K562 (cell line): Measurements from ENCODE around the gene CBFA2T2. TPM values are rescaled to one million over a fixed set of nuclear protein-coding genes. Genes with fewer than 3 reads are reported as not detected.

Source experiments
- ATAC-seq: fragments of 200-7000 bp; cut with Tn5 transposase; 3 replicates; pipeline ENCODE4 v1.9.1; 2020; ENCODE audit warnings: moderate library complexity
- BruUV-seq: library from RNA; stranded (reverse); fragments of 400-500 nt; replicated peaks from 2 replicates; lab custom pipeline; 2021; lab: Mats Ljungman, UMichigan
- CTCF ChIA-PET: fragments of 300-600 bp; formaldehyde crosslinking; extraction: SDS; loops from one replicate; lab custom pipeline; 2021; ENCODE audit warnings: low intra/inter-chr PET ratio; lab: Yijun Ruan, JAX
- POLR2A ChIA-PET: fragments of 300-600, 350-650 bp; sonication (Branson Sonifier 250); formaldehyde crosslinking; extraction: SDS; loops from one replicate; lab custom pipeline; 2021; ENCODE audit warnings: antibody characterized with exemption, inconsistent platforms; lab: Yijun Ruan, JAX
- DNase-seq, 4 experiments: peaks; one replicate each; pipeline versions ENCODE4 v3.0.0 to v3.0.0-alpha.2; 2011 to 2018; ENCODE audit warnings: low spot score in 3 of 4, mixed read lengths in 3 of 4; ENCODE audit errors: extremely low read depth in 1 of 4
- FAIRE-seq: peaks from 2 replicates; lab custom pipeline; 2011; peaks lifted over from hg19 to GRCh38; lab: Jason Lieb, UNC
- H2AFZ ChIP-seq: 2 replicates; pipeline ENCODE4 v1.6.0; 2011; ENCODE audit warnings: low read depth, low read length, control low read depth, inconsistent platforms
- H3K27ac ChIP-seq: fragments of 200-600 bp; 3 replicates; pipeline ENCODE4 v1.8.0; 2011; ENCODE audit warnings: low read depth, mild to moderate bottlenecking, control low read depth, inconsistent platforms, low read length, moderate library complexity, mixed read lengths; ENCODE audit errors: extremely low read depth
- H3K27me3 ChIP-seq, 2 experiments: fragments of 300-600 bp in 1 of 2; 2 replicates in 1 of 2; 3 replicates in 1 of 2; pipeline versions ENCODE4 v1.6.0 to v1.8.0; 2011; ENCODE audit warnings: inconsistent platforms in 2 of 2, low read length in 2 of 2, mild to moderate bottlenecking in 1 of 2, mixed read lengths in 1 of 2, moderate library complexity in 1 of 2; ENCODE audit not compliant: control insufficient read depth in 2 of 2, insufficient read depth in 2 of 2
- H3K36me3 ChIP-seq: fragments of 300-600 bp; 3 replicates; pipeline ENCODE4 v1.8.0; 2011; ENCODE audit warnings: mild to moderate bottlenecking, low read length, inconsistent platforms; ENCODE audit not compliant: control insufficient read depth, insufficient read depth
- H3K4me1 ChIP-seq, 2 experiments: fragments of 200-600 bp in 1 of 2; replicated peaks in 1 of 2; 2 replicates in 1 of 2; 3 replicates in 1 of 2; pipeline versions ENCODE4 v1.5.1 to v1.8.0; 2011; ENCODE audit warnings: inconsistent platforms in 2 of 2, low read length in 2 of 2, mild to moderate bottlenecking in 1 of 2, mixed read lengths in 1 of 2, moderate library complexity in 1 of 2; ENCODE audit not compliant: control insufficient read depth in 2 of 2, insufficient read depth in 2 of 2
- H3K4me2 ChIP-seq: 2 replicates; pipeline ENCODE4 v1.6.1; 2011; ENCODE audit warnings: low read length, control low read depth, inconsistent platforms, mixed read lengths; ENCODE audit not compliant: insufficient read depth
- H3K4me3 ChIP-seq: fragments of 200-600 bp; sonication (generic), shearing (Covaris generic); 2 replicates; pipeline ENCODE4 v1.5.1; 2016; ENCODE audit warnings: control low read depth, inconsistent platforms
- H3K79me2 ChIP-seq: fragments of 200-600 bp; 3 replicates; pipeline ENCODE4 v1.8.0; 2011; ENCODE audit warnings: low read length, inconsistent platforms; ENCODE audit not compliant: control insufficient read depth, insufficient read depth
- H3K9ac ChIP-seq, 2 experiments: 2 replicates each; pipeline versions ENCODE4 v1.6.0 to v1.6.1; 2011; ENCODE audit warnings: low read depth in 2 of 2, low read length in 2 of 2, control low read depth in 1 of 2, inconsistent platforms in 1 of 2, mild to moderate bottlenecking in 1 of 2, mixed read lengths in 1 of 2; ENCODE audit not compliant: insufficient read depth in 1 of 2
- H3K9me1 ChIP-seq: one replicate; pipeline ENCODE4 v1.6.0; 2011; ENCODE audit warnings: inconsistent platforms, mild to moderate bottlenecking, low read length, moderate library complexity; ENCODE audit not compliant: control insufficient read depth, insufficient read depth
- H3K9me3 ChIP-seq: replicated peaks from 2 replicates; pipeline ENCODE4 v1.5.1; 2011; ENCODE audit warnings: low read depth, low read length, inconsistent platforms; ENCODE audit not compliant: control insufficient read depth, insufficient read depth
- H4K20me1 ChIP-seq: replicated peaks from 2 replicates; pipeline ENCODE4 v1.6.1; 2011; ENCODE audit warnings: low read length, inconsistent platforms, mixed read lengths; ENCODE audit not compliant: control insufficient read depth, insufficient read depth
- HDAC6 ChIP-seq: IDR thresholded peaks from 2 replicates; pipeline ENCODE4 v1.6.1; 2012; ENCODE audit warnings: low read depth, mild to moderate bottlenecking, control low read depth, inconsistent platforms, low read length, moderate library complexity
- KLF6 ChIP-seq: fragments of 250-450 bp; sonication (Bioruptor Pico); IDR thresholded peaks from 2 replicates; pipeline ENCODE4 v1.4.0; 2020; ENCODE audit warnings: mild to moderate bottlenecking, moderate library complexity, borderline replicate concordance
- LEF1 ChIP-seq: fragments of 450-650 bp; IDR thresholded peaks from 2 replicates; pipeline ENCODE4 v1.6.1; 2016; ENCODE audit warnings: mild to moderate bottlenecking
- MAZ ChIP-seq, 2 experiments: fragments of 450-650 bp in 1 of 2; sonication (generic) in 1 of 2; formaldehyde crosslinking; IDR thresholded peaks in 1 of 2; conservative IDR thresholded peaks in 1 of 2; 2 replicates each; pipeline versions ENCODE4 v1.4.0 to v1.5.0; 2020; ENCODE audit warnings: mild to moderate bottlenecking in 1 of 2, missing genetic modification reagents in 1 of 2
- NCOA6 ChIP-seq: fragments of 450-650 bp; IDR thresholded peaks from 2 replicates; pipeline ENCODE4 v1.6.1; 2017; ENCODE audit warnings: mild to moderate bottlenecking
- NFRKB ChIP-seq: fragments of 450-650 bp; IDR thresholded peaks from 2 replicates; pipeline ENCODE4 v1.6.1; 2016; ENCODE audit warnings: low read depth
- NR2C2 ChIP-seq, 2 experiments: fragments of 200-800 bp in 1 of 2; sonication (Bioruptor generic) in 1 of 2; sonication (generic) in 1 of 2; formaldehyde crosslinking in 1 of 2; IDR thresholded peaks; 2 replicates each; pipeline versions ENCODE4 v1.6.1 to v1.8.0; 2016 to 2022; ENCODE audit warnings: mild to moderate bottlenecking in 1 of 2, missing compliant biosample characterization in 1 of 2, missing genetic modification characterization in 1 of 2, missing genetic modification reagents in 1 of 2
- RBM14 ChIP-seq: fragments of 200-400 bp; formaldehyde crosslinking; IDR thresholded peaks from 2 replicates; pipeline ENCODE4 v1.6.1; 2018; ENCODE audit warnings: low read depth, mild to moderate bottlenecking, low read length, moderate library complexity, borderline replicate concordance; ENCODE audit not compliant: insufficient read depth
- SNRNP70 ChIP-seq: fragments of 200-400 bp; formaldehyde crosslinking; optimal IDR thresholded peaks from 2 replicates; pipeline ENCODE3; 2017; ENCODE audit warnings: low read depth, low read length
- STAT5A ChIP-seq: IDR thresholded peaks from 2 replicates; pipeline ENCODE4 v1.6.1; 2012; ENCODE audit warnings: low read length, inconsistent platforms, borderline replicate concordance
- ZBTB26 ChIP-seq: fragments of 450-650 bp; formaldehyde crosslinking; IDR thresholded peaks from 2 replicates; pipeline ENCODE4 v1.4.0; 2022; ENCODE audit warnings: missing genetic modification characterization
- ZNF197 ChIP-seq: fragments of 200-800 bp; sonication (Bioruptor generic); IDR thresholded peaks from 2 replicates; pipeline ENCODE4 v1.6.1; 2016; ENCODE audit warnings: low read depth, missing genetic modification characterization, missing compliant biosample characterization
- WGBS: fragments of 100-300 bp; shearing (Covaris generic); methylation state at CpG from one replicate; pipeline ENCODE4 v1.1.6; 2016; ENCODE audit warnings: low coverage, mixed read lengths; ENCODE audit not compliant: insufficient coverage; ENCODE audit errors: missing lambda C conversion rate; 5-methylcytosine and 5-hydroxymethylcytosine counted together
- in situ Hi-C: fragments of 300-500 bp; cut with MboI; formaldehyde crosslinking; loops from 4 replicates; pipeline ENCODE4 v1.15.0; 2018; ENCODE audit warnings: inconsistent platforms, mixed read lengths
- intact Hi-C: fragments of 100-400 bp; cut with micrococcal nuclease; formaldehyde crosslinking; loops from 2 replicates; pipeline ENCODE4 v1.14.2; 2022
- polyA plus RNA-seq, 8 experiments: library from polyadenylated mRNA; depleted of rRNA in 4 of 8; stranded (reverse) in 5 of 8; unstranded in 3 of 8; fragments of >200 nt; fragmentation: Nextera tagmentation in 2 of 8; fragmentation: Illumina TruSeq in 1 of 8; extraction: Ambion mirVana in 2 of 8; extraction: Trizol in 1 of 8; gene quantifications; 2 replicates each; pipeline versions ENCODE4 v1.2.1 to v1.2.3, GENCODE V29; 2011 to 2014; ENCODE audit warnings: inconsistent platforms in 1 of 8, missing spikeins in 1 of 8
- total RNA-seq, 7 experiments: library from RNA; depleted of rRNA in 6 of 7; stranded (reverse); fragments of >200 nt in 6 of 7; fragmentation: Illumina TruSeq in 2 of 7; extraction: Trizol in 2 of 7; gene quantifications; 2 replicates each; pipeline versions ENCODE4 v1.2.1 to v1.2.3, GENCODE V29; 2011 to 2021; ENCODE audit warnings: low replicate concordance in 1 of 7
- TF ChIP-seq, protein P1 (sequence below): sonication (generic); formaldehyde crosslinking; IDR thresholded peaks from 2 replicates; pipeline ENCODE4 v1.8.1; 2022; ENCODE audit warnings: missing genetic modification reagents
- TF ChIP-seq, protein P2 (sequence below): fragments of 200-800 bp; sonication (Bioruptor generic); IDR thresholded peaks from 2 replicates; pipeline ENCODE4 v1.6.1; 2017; ENCODE audit warnings: missing genetic modification characterization, missing compliant biosample characterization

CBFA2T2 gene
- total and polyA plus RNA-seq, 9 of the 15 experiments (the other 6 are each of a cell fraction or from before 2014, with no cell fraction given), result 0.27 to 9.6 (median 5.8) TPM

- no peaks in the 10 kb centered on the region for H3K9me3 ChIP-seq
- H3K9ac ChIP-seq, result no peak overlapping the region
- H3K9me1 ChIP-seq, result peaks cover 3% of the 10 kb centered on the region
- FAIRE-seq (no peak), ATAC-seq (no peak), DNase-seq (no peak)
- ChIA-PET POLR2A (interaction anchor here (0.6 kb wide), 1 partner anchor 338 kb away, joined by 3 read pairs; no protein-coding TSS in a partner anchor), CTCF (no interaction called here)
- BruUV-seq, result no TSS peak
- H2AFZ ChIP-seq, result no peak overlapping the region
- in situ Hi-C loops (no loop called here), intact Hi-C loops (no loop called here)
- TF ChIP-seq HDAC6, result no peak
- TF ChIP-seq MAZ (CRISPR knock-in tag; conservative IDR thresholded peaks at IDR 0.05 in 1 of 2, IDR thresholded peaks at IDR 0.05 in 1 of 2), result no peak
- TF ChIP-seq NCOA6, result no peak
- no peak for TF ChIP-seq STAT5A
- TF ChIP-seq ZBTB26, result no peak
- TF ChIP-seq, protein P1, sequence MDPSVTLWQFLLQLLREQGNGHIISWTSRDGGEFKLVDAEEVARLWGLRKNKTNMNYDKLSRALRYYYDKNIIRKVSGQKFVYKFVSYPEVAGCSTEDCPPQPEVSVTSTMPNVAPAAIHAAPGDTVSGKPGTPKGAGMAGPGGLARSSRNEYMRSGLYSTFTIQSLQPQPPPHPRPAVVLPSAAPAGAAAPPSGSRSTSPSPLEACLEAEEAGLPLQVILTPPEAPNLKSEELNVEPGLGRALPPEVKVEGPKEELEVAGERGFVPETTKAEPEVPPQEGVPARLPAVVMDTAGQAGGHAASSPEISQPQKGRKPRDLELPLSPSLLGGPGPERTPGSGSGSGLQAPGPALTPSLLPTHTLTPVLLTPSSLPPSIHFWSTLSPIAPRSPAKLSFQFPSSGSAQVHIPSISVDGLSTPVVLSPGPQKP, result no peak
- no peak for TF ChIP-seq KLF6 (CRISPR knock-in tag)
- TF ChIP-seq NR2C2 (CRISPR knock-in tag; IDR thresholded peaks at IDR 0.05), result no peak
- no peak for TF ChIP-seq NR2C2 (tag; IDR thresholded peaks at IDR 0.05)
- no peak for TF ChIP-seq RBM14
- no peak for TF ChIP-seq NFRKB
- TF ChIP-seq SNRNP70, result no peak
- no peak for TF ChIP-seq LEF1
- TF ChIP-seq ZNF197 (CRISPR knock-in tag), result no peak
- TF ChIP-seq, protein P2, sequence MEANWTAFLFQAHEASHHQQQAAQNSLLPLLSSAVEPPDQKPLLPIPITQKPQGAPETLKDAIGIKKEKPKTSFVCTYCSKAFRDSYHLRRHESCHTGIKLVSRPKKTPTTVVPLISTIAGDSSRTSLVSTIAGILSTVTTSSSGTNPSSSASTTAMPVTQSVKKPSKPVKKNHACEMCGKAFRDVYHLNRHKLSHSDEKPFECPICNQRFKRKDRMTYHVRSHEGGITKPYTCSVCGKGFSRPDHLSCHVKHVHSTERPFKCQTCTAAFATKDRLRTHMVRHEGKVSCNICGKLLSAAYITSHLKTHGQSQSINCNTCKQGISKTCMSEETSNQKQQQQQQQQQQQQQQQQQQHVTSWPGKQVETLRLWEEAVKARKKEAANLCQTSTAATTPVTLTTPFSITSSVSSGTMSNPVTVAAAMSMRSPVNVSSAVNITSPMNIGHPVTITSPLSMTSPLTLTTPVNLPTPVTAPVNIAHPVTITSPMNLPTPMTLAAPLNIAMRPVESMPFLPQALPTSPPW (CRISPR knock-in tag), result no peak
- no peaks in the 10 kb centered on the region for H3K79me2 ChIP-seq
- peaks cover under 1 to 5% of the 10 kb centered on the region in 2 experiments; a peak in 3 of 5 replicates for H3K4me1 ChIP-seq
- H3K4me2 ChIP-seq, result no peak overlapping the region
- H3K36me3 ChIP-seq, result peaks cover 25% of the 10 kb centered on the region
- H3K27ac ChIP-seq, result no peak overlapping the region
- no peaks in the 10 kb centered on the region for H3K27me3 ChIP-seq
- 94% methylated on average over 3 of the region's 3 CpGs for WGBS
- H3K4me3 ChIP-seq, result no peak overlapping the region
- H4K20me1 ChIP-seq, result no peaks in the 10 kb centered on the region
These were observed 145.4 kb downstream of the CBFA2T2 start for GRCh38 chr20:33635341-33635740.
